Measurements from ENCODE around the gene FBLN5.

DNA sequence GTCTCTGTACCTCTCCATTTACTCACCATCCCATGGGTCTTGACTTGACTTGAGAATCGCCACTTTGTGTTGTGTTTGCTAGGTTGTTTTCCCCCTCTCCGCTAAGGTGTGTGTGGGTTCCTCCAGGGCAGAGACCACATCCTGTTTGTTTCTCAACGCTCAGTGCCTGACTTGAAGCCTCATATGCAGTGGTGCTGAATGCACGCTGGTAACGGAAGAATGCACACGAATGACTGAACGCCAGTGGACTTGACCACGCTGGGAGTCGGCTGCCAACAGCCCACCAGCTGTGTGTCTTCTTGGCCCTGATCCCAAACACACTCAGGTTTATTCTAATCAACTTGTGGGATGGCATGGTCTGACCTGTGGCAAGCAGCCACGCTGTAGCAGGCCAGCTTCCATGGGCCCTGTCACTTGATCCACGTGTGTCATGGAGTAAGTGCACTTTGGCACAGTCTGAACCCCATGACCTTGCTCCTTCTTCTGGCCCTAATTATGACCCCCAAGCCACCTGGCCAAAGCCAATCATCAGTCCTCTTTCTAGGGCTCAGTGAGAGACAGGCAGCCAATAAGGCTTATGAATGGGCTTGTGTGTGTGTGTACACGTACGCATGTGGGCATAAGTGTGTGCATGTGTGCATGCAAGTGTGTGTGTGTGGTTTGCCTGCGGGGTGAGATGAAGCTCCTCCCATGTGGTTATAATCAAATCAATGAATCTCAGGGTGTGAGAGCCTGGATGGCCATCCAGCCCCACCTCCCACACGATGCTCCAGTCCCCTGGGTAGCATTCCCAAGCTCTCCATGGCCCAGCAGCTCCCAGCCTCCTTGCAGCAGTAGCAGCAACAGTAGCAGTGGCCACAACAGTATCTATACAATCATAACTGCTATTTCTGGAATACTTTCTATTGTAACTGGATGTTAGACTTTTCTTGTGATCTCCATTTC lies 73.8 kb downstream of the FBLN5 start:
- TF ChIP-seq SUZ12 (IDR thresholded peaks at IDR 0.05) = no peak
- no peak for TF ChIP-seq ZNF384 (IDR thresholded peaks at IDR 0.05)
- no peak for TF ChIP-seq NFRKB (IDR thresholded peaks at IDR 0.05)
- no peak for TF ChIP-seq SP1 (IDR thresholded peaks at IDR 0.05)
- TF ChIP-seq BHLHE40 (IDR thresholded peaks at IDR 0.05; ENCODE audit: borderline replicate concordance) = no peak
- no peak for TF ChIP-seq CTBP1 (IDR thresholded peaks at IDR 0.05; ENCODE audit: borderline replicate concordance)
- no peak for TF ChIP-seq FOXM1 (IDR thresholded peaks at IDR 0.05; ENCODE audit: borderline replicate concordance)
- TF ChIP-seq FOXK2 (IDR thresholded peaks at IDR 0.05) = no peak
- TF ChIP-seq ARNT (IDR thresholded peaks at IDR 0.05) = no peak
- no peak for TF ChIP-seq LEF1 (IDR thresholded peaks at IDR 0.05; ENCODE audit: borderline replicate concordance)
